Activated gamma-delta T cell (primary cell): ENCODE results near the gene TRAPPC12.
"Not testable (repeated sequence)": the region's sequence is repeated elsewhere in the genome, so short reads cannot be mapped to it uniquely, and the experiment has no call there.

Source experiments
- DNase-seq: peaks from one replicate; lab custom pipeline; 2025; lab: John Stamatoyannopoulos, UW

TRAPPC12 gene

GRCh38 chr2:3505771-3506170 is 126.3 kb downstream of the TRAPPC12 start:
- DNase-seq = no peak

DNA sequence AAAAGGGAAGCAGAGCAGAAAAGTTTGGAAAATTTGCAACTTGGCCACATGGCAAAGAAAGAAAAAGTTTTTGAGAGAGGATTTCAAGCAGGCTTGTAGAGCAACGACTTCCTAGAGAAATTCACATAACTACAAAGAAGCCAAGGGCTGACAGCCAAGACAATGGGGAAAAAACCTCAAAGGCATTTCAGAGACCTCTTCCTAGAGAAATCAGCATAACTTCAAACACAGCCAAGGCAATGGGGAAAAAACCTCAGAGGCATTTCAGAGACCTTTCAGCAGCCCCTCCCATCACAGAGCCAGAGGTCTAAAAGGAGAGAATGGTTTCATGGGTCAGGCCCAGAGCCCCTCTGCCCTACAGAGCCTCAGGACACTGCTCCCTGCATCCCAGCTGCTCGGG is 132.6 kb downstream of the TRAPPC12 start:
- no peak for DNase-seq

DNA sequence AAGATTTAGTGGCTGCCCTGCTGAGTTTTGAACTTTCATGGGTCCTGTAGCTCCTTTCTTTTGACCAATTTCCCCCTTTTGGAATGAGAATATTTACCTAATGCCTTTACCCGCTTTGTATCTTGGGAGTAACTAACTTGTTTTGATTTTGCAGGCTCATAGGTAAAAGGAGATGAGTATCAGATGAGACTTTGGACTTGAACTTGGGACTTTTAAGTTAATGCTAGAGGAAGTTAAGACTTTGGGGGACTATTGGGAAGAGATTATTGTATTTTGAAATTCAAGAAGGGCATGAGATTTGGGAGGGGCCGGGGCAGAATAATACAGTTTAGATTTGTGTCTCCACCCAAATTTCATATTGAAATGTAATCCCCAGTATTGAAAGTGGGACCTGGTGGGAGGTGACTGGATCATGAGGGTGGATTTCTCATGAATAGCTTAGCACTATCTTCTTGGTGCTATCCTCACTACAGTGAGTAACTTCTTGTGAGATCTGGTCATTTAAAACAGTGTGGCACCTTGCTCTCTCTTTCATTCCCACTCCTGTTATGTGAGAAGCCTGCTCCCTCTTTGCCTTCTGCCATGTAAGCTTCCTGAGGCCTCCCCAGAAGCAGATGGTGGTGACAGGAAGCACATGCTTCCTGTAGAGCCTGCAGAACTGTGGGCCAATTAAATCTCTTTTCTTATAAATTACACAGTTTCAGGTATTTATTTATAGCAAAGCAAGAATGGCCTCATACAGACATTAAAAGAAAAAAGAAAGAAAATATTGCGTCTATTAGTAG is 133.7 kb downstream of the TRAPPC12 start:
- DNase-seq = no peak

- not testable (repeated sequence) for DNase-seq
Observed at GRCh38 chr2:3515438-3515837, 135.9 kb downstream of the TRAPPC12 start.

DNA sequence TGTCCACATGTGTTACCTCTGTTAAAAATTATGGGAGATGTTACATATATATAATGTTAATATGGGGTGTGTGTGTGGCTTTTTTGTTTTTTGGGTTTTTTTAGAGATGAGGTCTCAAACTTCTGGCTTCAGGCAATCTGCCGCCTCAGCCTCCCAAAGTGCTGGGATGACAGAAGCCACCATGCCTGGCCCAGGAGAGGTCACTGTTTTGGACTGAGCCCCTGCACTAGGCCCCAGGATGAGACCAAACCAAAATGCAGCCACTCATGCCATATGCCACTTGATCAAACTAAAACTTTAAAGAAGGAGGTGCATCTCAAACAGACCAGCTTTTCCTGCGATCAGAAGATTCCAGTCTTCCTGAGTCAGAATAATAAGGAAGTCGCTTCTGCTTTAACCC is 137.3 kb downstream of the TRAPPC12 start:
- no peak for DNase-seq

DNA sequence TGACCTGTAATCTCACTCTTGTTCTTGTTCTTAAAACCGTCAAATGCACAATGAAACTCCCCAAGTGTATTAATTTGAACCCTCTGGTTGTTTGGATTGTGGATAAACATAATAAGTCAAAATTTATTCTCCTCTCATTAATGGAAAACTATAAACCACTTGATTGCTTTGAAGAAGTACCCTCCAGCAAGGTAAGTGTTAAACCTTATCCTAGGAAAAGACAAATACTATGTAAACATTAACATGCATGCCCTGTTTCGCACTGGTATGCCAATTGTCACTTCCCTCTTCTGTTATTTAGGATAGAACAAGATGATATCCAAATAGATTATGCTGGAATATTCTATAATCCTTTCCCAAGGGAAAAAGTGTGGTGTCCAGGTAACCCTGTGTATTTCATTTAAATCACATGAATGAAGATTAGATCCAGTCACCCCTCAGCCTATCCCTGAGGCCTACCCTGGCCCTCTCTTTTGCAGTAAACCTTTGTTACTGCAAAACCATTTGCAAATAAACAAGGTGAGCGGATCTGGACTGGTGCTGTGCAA is 138.5 kb downstream of the TRAPPC12 start:
- no peak for DNase-seq

GRCh38 chr2:3518496-3519254 is 139.2 kb downstream of the TRAPPC12 start:
- peak; percentile 99 for DNase-seq

DNA sequence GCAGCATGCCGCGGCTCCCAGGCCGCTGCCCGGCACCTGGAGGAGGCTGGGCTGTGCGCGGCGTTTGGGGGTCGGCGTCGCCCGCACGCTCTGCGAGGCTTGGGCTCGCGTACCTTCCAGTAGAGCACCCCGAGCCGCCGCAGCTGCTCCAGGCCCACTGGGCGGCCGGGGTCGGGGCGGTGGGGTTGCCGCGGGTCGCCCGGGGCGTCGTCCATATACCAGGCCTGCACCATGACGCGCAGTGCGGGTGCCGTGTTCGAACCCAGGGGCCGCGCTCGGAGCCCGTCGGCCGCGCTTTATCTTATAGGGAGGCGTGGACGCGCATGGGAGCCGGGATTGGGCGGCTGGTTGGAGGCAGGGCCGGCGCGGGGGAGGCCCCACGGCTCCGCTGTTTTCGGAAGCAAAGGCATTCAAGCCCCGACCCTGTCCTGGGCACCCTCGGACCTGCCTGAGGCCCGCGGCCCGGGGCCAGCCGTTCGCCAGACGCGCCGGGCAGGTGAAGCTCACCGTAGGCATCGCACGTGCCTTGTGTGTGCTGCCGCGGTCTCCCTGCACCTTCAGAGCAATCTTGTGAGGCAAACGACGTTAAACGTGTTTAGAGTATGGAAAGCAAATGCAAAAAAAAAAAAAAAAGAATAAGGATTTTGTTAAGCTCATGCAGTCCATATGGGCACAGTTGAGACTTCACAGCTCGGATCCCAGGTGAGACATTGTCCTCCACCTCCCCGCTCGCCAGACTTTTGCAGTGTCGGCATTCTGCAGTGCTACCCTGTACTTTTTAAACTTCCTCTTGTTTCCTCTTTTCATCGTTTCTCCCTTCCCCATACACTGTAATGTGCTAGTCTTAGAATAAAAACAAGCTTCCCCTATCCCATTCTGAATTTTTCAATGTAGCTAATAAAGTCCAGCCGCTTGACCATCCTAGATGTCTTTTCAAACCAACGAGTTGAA is 140.0 kb downstream of the TRAPPC12 start, which contains the start of gene ADI1:
ADI1 (minus strand) TSS at position 277 of the 951 bp plus-strand sequence; CDS start at position 233, 44 bp downstream.
- DNase-seq = peak; percentile 69

DNA sequence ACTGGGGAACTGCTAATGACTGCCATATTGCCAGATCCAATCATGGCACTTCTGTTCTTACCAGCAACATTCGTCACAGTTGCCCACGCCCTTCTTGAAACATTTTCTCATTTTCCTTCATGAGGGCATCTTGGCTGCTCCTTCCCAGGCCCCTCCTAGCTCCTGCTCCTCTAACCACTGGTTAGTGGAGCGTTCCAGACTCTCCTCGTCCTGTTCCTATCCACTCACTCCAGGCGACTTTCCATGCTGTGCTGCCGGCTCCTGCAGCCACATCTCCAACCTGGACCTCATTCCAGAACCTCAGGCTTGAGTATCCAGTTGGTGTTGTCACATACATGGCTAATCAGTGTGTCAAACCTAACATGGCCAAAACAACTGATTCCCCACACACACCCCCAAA is 141.1 kb downstream of the TRAPPC12 start:
- no peak for DNase-seq

- no peak for DNase-seq
Observed at GRCh38 chr2:3522961-3523421, 143.5 kb downstream of the TRAPPC12 start.

DNA sequence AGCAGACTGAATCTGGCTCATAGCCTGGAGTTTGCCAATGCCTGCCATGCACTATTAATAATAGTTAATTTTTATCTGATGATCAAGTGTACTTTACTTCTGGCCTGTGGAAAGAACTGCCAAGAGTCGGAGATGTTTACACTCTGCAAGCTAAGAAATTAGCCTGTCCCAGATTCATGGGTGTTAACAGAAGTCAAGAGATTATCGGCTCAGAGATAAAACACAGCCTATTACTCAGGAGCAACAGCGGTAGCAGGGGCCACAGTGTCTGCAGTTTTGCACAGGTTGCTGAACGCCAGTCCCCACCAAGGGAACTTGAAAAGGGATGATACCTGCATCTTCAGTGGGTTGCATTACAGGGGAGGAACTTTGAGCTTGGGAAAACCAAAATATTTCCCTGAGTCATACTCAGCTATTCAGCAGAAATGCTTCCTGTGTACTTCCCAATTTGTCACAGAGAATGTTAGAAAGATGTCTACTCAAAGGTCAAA is 144.1 kb downstream of the TRAPPC12 start:
- DNase-seq = no peak

- DNase-seq = no peak
Observed at GRCh38 chr2:3526871-3527270, 147.4 kb downstream of the TRAPPC12 start.

DNA sequence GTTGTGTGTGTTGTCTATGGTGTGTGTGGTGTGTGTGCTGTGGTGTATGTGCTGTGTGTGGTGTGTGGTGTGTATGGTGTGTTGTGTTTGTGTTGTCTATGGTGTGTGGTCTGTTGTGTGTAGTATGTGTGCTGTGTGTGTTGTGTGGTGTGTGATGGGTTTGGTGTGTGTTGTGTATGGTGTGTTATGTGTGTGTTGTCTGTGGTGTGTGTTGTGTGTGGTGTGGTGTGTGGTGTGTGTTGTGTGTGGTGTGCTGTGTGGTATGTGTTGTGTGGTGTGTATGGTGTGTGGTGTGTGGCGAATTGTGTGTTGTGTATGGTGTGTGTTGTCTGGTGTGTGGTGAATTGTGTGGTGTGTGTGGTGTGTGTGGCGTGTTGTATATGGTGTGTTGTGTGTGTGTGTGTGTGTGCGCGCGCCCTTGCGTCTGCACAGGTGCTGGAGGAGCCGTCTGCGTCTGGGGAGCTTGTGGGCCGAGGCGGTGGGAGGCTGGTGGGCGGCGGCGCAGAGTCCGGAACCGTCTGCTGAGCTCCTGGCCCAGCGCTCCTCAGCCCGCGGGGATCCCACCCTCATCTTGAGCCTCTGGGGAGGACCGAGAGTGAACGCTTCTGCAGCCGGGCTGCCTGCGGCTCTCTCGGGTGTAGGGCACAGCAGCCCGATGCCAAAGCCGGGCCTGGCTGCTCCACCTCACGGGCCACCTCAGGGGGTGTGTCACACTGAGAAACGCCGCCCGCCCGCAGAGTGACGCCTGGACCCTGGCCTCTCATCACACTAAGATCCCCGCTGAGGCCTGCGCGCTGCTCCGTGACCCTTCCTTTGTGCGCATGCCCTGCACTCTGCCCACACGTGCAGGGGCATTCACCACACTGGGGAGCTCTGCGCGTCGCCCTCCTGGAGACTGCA is 148.6 kb downstream of the TRAPPC12 start:
- no peak for DNase-seq
